GM19043 (cell line): ENCODE results near the gene SNAP47.

Source experiments
- ATAC-seq: cut with Tn5 transposase; IDR thresholded peaks from one replicate; pipeline ENCODE4 v1.9.1; 2021; ENCODE audit warnings: low read depth; ENCODE audit not compliant: unreplicated experiment

Gene SNAP47

GRCh38 chr1:227766653-227767277 is 31.5 kb downstream of the SNAP47 start:
- ATAC-seq, result no peak

GRCh38 chr1:227767401-227768124 is 32.3 kb downstream of the SNAP47 start:
- no peak for ATAC-seq

- ATAC-seq, result no peak
These were observed 32.8 kb downstream of the SNAP47 start for GRCh38 chr1:227768125-227768439.

GRCh38 chr1:227768640-227769039 is 33.4 kb downstream of the SNAP47 start:
- ATAC-seq, result no peak

- ATAC-seq, result no peak
These were observed 34.1 kb downstream of the SNAP47 start for GRCh38 chr1:227769047-227769935.

GRCh38 chr1:227769936-227770494 is 34.8 kb downstream of the SNAP47 start:
- no peak for ATAC-seq

- ATAC-seq, result no peak
These were observed 35.6 kb downstream of the SNAP47 start for GRCh38 chr1:227770812-227771211.

GRCh38 chr1:227771326-227771725 is 36.1 kb downstream of the SNAP47 start:
- no peak for ATAC-seq

GRCh38 chr1:227771771-227772170 is 36.5 kb downstream of the SNAP47 start:
- ATAC-seq, result no peak

- ATAC-seq, result no peak
These were observed 38.3 kb downstream of the SNAP47 start for GRCh38 chr1:227773558-227773957.

- ATAC-seq, result no peak
These were observed 39.0 kb downstream of the SNAP47 start for GRCh38 chr1:227774051-227774731.

GRCh38 chr1:227774821-227775661 is 39.8 kb downstream of the SNAP47 start:
- ATAC-seq, result no peak

GRCh38 chr1:227775841-227776240 is 40.6 kb downstream of the SNAP47 start:
- ATAC-seq, result no peak

GRCh38 chr1:227776331-227776771 is 41.1 kb downstream of the SNAP47 start:
- ATAC-seq, result no peak

GRCh38 chr1:227777156-227777555 is 41.9 kb downstream of the SNAP47 start:
- no peak for ATAC-seq

GRCh38 chr1:227777646-227778045 is 42.4 kb downstream of the SNAP47 start:
- no peak for ATAC-seq

GRCh38 chr1:227778401-227778947 is 43.2 kb downstream of the SNAP47 start:
- ATAC-seq, result no peak

- no peak for ATAC-seq
These were observed 43.8 kb downstream of the SNAP47 start for GRCh38 chr1:227779021-227779441.

GRCh38 chr1:227779685-227780084 is 44.5 kb downstream of the SNAP47 start:
- ATAC-seq, result no peak
